ENCODE results near the gene HARS1.
"Not testable (repeated sequence)": the region's sequence is repeated elsewhere in the genome, so short reads cannot be mapped to it uniquely, and the experiment has no call there.

The HARS1 gene

DNA sequence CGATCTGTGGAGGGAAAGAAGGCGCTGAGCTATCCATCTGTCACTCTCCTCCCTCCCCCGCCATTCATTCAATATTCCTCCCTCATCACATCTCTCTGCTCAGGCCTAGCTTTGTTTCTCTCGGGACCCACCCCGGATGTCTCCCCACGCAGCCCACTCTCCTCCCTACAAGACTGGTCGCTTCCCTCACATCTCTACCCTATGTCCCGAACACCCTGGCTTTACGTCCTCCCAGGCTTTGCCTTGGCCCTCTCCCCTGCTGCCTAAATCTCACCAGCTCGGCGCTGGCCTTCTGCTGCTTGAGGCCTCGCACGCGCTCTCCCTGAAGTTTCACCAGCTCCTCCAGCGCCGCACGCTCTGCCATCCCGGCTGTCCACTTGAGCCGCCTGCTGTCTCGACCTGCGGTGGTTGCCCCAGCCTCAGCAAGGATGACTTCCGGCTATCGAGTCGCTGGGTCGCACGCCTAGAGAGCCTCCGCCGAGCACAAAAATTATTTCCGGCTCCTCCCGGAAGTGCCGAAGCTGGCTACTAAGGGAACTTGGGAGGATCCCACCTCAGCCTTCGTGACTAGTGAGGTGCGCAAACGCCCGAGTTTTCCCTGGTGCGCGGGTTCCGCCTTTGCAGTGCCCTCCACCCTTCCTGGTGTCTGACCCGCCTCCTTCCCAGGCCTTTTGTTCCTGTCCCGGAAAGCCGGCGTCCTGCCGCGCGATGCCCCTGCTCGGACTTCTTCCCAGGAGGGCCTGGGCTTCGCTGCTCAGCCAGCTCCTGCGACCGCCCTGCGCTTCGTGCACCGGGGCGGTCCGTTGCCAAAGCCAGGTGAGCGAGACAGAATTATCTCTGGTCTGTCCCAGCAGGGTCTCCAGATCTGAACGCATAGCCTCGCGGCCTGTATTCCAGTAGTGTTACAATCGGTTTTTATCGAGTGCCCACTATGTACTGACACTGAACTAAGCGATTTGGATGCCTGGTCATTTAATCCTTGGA lies at the start of gene HARS1, which contains the start of gene HARS2:
Gene HARS1 (minus strand): TSS at position 430 of the 984 bp plus-strand sequence. CDS start 66 bp downstream, at position 364.
Gene HARS2 (plus strand): TSS at position 515 of the 984 bp plus-strand sequence. CDS start 194 bp downstream, at position 709.
- DNase-seq, result peak; percentile 40 to 95 (median 84)

DNA sequence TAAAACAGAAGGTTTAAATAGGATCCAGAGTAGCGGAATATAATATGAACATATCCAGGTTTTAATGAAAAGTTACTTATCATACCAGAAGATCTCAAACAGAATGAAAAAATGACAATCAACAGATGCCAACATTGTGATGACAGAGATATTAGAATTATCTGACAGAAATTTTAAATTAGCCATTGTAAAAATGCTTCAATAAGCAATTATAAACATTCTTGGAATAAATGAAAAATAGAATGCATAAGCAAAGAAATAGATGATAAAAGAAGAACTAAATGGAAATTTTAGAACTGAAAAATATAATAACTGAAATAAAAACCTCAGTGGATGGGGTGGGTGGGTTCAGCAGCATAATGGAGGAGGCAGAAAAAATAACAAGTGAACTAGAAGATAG lies 46.3 kb upstream of the HARS1 start:
- no peak for DNase-seq

GRCh38 chr5:140734354-140734753 lies 43.2 kb upstream of the HARS1 start:
- DNase-seq, result no peak

- no peak for DNase-seq
Measured at GRCh38 chr5:140733098-140733497, 41.9 kb upstream of the HARS1 start.

DNA sequence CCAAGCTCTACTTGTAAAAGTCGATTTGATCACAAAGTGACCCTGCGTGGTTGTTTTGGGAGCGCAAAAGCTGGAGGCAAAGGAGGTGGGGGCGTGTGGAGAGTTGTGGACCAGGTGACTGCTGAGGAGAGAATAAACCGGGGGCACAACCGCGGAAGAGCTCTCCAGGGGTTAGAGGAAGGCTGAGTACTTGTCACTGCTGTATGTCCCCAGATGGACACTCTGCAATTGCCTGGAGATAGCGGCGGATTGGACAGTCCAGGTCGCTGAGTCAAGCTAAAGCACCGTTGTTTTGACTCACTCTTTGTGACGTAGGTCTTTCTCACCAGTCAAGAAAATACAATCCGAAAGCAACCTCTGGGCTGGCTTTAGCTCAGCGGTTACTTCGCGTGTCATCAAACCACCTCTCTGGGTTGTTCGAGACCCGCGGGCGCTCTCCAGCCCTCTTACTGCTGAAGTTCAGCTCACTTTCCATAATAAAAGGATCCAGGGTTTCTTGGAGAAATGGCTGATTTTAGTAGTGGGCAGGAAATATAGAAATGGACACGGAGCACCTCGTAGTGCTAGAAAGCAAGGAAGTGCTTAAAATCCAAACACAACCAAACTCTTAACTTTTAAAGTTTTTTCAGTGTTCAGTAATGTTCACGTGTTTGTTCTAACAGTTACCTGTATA lies 34.8 kb upstream of the HARS1 start:
- DNase-seq, result peak in 1 of 56 donors; percentile 5

GRCh38 chr5:140721395-140721794 lies 30.2 kb upstream of the HARS1 start:
- not testable (repeated sequence) for DNase-seq

GRCh38 chr5:140720738-140721137 lies 29.6 kb upstream of the HARS1 start:
- DNase-seq, result not testable (repeated sequence)

DNA sequence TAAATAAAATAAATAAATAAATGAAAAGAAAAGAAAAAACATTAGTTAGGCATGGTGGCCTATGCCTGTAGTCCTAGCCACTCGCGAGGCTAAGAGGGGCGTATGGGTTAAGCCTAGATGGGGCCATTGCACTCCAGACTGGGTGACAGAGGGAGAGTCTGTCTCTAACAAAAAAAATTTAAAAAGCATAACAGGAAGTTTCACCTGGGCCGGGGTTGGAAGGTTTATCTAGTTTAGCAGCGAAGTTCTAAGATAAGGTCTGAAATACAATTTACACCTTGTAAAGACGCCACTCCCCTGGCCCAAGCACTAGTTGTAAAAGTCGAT lies 27.1 kb upstream of the HARS1 start:
- no peak for DNase-seq

- not testable (repeated sequence) for DNase-seq
Measured at GRCh38 chr5:140716238-140716637, 25.1 kb upstream of the HARS1 start.

DNA sequence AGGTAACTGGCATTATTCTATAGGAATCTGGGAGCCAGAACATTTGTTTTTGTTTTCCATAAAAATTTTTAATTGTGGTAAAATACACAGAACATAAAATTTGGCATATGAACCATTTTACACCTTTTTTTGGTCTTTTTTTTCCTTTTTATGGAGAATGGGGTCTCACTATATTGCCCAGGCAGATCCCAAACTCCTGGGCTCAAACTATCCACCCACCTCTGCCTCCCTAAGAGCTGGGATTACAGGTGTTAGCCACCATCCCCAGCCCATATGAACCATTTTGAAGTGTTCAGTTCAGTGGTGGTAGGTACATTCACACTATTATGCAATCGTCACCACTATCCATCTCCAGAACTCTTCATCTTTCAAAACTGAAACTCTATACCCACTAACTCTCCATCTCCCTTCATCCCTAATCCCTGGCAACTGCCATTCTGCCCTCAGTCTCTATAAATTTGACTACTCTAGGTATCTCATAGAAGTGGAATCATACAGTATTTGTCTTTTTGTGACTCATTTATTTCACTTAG lies 22.5 kb upstream of the HARS1 start:
- no peak for DNase-seq

DNA sequence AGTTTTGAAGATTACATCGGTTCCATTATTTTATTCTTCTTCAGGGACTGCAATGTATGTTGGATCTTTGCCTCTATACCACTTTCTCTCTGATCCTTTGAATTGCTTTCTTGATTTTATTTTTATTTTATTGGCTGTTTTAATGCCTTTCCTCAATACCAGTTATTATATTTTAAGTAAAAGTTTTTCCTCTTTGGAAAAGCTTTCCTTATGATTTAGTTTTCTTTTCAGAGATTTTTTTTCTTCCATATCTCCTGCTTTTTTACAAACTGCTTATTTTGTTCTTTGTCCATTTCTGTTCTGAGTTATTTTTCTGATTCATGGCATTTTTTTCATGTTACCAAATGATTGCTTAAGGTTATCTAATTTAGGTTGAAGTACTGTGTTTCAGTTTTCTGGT lies 20.6 kb upstream of the HARS1 start:
- DNase-seq, result no peak

DNA sequence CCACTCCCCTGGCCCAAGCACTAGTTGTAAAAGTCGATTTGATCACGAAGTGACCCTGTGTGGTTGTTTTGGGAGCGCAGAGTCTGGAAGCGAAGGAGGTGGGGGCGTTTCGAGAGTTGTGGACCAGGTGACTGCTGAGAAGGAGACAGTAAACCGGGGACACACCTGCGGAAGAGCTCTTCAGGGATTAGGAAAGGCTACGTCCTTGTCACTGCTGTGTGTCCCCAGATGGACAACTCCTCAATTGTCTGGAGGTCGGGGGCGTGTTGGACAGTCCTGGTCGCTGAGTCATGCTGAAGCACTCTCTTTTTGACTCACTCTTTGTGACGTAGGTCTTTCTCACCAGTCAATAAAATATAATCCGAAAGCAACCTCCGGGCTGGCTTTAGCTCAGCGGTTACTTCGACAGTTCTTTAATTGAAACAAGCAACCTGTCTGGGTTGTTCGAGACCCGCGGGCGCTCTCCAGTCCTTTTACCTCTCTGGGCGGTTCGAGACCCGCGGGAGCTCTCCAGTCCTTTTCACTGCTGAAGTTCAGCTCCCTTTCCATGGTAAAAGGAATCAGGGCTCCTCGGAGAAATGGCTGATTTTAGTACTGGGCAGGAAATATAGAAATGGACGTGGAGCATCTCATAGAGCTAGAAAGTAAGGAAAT lies 19.9 kb upstream of the HARS1 start:
- DNase-seq, result peak in 53 of 56 donors; percentile 2 to 92 (median 45)

DNA sequence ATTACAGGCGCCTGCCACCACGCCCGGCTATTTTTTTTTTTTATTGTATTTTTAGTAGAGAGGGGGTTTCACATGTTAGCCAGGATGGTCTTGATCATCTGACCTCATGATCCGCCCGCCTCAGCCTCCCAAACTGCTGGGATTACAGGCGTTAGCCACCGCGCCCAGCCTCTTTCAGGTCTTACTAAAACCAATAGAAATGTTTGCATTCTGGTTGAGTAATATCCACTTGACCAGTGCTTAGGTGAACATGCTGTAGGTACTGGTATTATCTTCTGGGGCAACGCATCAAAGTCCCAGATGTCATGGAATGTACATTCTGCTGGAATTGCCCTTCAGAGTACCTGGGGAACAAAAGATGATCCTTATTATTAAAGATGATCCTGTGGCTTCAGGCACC lies 17.6 kb upstream of the HARS1 start:
- DNase-seq, result not testable (repeated sequence)

DNA sequence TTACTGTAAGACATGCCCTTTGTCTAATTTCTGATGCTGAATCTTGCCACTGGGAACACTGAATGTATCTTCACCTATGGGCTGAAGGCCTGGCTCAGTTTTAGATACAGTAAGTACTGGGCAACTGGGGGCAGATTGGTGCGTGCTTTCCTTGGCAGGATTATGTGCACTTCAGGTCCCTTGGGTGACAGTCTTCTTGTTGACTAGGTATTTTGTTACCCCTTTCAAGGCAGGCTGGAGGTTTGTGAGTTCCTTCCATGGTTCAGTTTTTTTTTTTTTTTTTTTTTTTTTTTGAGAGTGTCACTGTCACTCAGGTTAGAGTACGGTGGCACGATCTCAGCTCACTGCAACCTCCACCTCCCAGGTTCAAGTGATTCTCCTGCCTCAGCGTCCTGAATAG lies 16.6 kb upstream of the HARS1 start:
- DNase-seq, result no peak

DNA sequence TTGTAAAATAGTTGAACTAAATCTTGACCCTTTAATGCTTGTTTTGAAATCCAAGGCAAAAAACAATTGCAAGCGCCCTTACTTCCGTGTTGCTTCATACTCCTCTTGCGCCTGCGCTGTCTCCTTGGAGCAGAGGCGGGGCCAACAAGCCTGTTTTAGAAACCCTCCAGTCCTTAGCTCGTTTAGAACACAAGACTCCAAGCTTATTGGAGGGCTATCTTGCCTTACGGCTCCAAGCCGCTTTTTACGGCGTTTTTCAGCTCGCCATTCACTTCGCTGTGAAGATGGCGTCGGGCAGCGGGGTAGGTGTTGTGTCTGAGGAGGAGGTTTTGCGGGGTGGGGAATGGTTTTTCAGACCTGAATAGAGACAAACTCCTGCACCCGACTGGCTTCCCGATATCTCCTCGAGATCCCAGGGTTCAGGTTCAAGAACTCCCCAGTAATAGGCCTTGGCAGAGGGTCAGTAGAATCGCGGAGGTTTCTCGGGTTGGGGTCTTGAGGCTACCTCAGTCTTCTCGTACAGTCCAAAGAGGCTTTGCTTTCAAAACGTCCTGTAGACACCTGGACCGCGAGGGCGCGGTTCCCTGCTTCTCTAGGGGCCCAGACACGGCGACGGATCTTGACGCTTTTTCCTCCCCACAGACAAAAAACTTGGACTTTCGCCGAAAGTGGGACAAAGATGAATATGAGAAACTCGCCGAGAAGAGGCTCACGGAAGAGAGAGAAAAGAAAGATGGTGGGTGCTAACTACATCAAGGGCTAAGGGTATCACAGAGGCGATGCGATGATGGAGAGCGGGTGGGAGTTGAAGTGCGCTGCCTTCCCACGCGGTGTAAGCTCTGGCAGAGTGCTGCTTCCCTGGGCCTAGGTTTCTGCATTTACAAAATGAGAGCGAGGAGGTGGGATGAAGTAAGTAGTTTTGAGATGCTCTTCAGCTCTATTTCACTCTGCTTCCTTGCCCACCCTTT lies 9.3 kb upstream of the HARS1 start, which contains the start of gene ZMAT2:
Gene ZMAT2 (plus strand): TSS at position 271 of the 968 bp plus-strand sequence. CDS start 14 bp downstream, at position 285.
- DNase-seq, result peak; percentile 41 to 98 (median 93)

GRCh38 chr5:140696891-140697492 lies 5.8 kb upstream of the HARS1 start:
- no peak for DNase-seq

GRCh38 chr5:140694276-140694675 lies 3.1 kb upstream of the HARS1 start:
- no peak for DNase-seq

- DNase-seq, result no peak
Measured at GRCh38 chr5:140690376-140690932, 716 bp downstream of the HARS1 start.

DNA sequence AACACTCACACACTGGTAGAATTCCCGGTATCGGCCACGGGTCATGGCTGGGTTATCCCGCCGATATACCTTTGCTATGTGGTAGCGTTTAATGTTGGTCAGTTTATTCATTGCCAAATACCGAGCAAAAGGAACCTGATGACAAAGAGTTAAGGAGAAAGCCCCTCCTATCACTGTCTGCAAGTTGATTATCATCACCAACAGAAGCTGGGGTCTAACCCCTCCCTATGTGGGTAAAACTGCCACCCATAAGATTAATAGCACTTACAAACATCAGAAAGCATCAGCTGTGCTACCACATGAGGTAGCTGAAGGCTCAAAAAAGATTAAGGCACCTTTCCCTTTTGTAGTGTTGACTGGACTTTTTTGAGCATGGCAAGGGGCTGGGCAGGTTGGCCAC lies 12.2 kb downstream of the HARS1 start:
- no peak for DNase-seq
